GM10266 (cell line): ENCODE measurements around the gene REEP1.

ENCODE experiments used
- DNase-seq: peaks from one replicate; pipeline ENCODE4 v3.0.0; 2012; ENCODE audit errors: extremely low spot score
- TF ChIP-seq, protein P1 (sequence below): IDR thresholded peaks from 2 replicates; pipeline ENCODE4 v1.5.1; 2012; ENCODE audit warnings: mild to moderate bottlenecking, low read depth; ENCODE audit not compliant: control insufficient read depth, insufficient read depth; ENCODE audit errors: missing control alignments

The REEP1 gene

DNA sequence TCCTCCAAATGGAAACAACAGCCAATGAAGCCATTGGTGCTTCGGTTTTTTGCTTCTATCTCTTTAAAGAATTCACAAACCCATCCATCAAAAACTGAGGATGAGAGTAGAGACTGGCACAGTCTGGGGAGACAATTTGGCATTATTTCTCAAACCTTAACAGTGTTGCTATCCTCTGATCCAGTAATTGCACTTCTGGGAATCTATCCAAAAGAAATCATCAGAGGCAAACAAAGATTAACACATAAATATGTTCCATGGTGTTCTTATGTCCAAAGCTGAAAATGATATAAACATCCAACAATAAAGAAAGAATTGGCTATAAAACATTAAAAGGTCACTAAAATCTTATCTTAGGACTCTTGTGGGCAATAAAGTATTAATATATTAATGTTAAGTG is 35.1 kb downstream of the REEP1 start:
- TF ChIP-seq, protein P1, sequence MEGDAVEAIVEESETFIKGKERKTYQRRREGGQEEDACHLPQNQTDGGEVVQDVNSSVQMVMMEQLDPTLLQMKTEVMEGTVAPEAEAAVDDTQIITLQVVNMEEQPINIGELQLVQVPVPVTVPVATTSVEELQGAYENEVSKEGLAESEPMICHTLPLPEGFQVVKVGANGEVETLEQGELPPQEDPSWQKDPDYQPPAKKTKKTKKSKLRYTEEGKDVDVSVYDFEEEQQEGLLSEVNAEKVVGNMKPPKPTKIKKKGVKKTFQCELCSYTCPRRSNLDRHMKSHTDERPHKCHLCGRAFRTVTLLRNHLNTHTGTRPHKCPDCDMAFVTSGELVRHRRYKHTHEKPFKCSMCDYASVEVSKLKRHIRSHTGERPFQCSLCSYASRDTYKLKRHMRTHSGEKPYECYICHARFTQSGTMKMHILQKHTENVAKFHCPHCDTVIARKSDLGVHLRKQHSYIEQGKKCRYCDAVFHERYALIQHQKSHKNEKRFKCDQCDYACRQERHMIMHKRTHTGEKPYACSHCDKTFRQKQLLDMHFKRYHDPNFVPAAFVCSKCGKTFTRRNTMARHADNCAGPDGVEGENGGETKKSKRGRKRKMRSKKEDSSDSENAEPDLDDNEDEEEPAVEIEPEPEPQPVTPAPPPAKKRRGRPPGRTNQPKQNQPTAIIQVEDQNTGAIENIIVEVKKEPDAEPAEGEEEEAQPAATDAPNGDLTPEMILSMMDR = no peak
- DNase-seq = no peak

DNA sequence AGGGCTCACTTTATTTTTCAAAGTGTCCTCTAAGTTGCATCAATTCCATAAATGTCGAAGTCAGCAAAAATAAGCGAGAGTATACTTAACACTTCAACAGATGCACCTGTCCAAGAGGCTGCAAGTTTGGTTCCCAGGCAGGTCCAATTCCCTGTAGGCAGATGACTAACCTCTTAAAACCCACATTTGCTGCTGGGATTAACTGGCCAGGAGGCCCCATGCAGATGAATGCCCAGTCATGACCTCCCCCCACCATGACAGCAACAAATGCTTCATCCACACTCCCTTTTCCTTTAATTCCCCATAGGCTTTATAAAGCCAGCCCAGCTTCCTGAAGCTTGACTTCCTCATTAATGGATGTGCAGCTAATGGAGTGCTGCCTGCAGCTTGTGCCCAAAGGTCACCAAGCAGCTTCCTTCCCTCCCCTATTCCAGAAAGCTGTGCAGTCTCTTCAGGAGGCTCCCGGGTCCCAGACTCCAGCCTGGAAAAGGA is 35.7 kb downstream of the REEP1 start:
- DNase-seq = no peak
- TF ChIP-seq, protein P1 = no peak

DNA sequence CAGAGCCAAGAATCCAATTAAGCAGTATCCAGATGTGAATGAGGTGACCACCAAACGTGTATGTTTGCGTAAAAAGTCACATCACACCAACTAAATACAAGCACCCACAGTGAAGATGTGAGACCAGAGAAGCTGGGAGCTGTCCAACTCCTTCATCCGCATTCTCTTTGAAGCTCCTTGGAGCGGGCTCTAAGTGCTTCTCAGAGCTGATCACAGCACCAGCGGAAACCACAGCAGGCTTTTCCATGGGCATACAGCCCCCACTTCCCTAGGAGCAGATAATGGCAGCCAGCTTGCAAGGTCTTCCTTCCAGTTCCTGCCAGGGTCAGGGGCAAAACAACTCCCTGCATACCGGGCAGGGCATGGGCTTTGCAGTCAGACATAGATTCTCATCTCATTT is 36.4 kb downstream of the REEP1 start:
- TF ChIP-seq, protein P1 = no peak
- no peak for DNase-seq

DNA sequence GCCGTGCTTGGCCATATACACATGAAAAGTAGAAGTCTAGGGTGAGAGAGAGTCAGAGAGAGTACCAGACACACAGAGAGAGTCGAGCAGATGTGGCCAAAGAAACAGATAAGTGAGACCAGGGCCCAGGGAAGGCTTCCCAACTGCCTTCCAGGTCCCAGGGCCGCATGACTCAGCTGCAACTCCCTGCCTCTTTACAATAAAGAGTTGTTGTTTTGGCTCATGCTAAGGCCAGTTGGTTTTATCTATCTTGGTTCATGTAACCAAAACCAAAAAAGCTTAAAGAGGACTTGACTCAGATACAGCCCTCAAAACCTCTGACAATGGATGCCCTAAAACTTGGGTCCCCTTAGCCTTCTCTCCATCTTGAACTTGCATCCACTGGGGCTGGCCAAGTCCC is 36.9 kb downstream of the REEP1 start:
- TF ChIP-seq, protein P1 = no peak
- no peak for DNase-seq

DNA sequence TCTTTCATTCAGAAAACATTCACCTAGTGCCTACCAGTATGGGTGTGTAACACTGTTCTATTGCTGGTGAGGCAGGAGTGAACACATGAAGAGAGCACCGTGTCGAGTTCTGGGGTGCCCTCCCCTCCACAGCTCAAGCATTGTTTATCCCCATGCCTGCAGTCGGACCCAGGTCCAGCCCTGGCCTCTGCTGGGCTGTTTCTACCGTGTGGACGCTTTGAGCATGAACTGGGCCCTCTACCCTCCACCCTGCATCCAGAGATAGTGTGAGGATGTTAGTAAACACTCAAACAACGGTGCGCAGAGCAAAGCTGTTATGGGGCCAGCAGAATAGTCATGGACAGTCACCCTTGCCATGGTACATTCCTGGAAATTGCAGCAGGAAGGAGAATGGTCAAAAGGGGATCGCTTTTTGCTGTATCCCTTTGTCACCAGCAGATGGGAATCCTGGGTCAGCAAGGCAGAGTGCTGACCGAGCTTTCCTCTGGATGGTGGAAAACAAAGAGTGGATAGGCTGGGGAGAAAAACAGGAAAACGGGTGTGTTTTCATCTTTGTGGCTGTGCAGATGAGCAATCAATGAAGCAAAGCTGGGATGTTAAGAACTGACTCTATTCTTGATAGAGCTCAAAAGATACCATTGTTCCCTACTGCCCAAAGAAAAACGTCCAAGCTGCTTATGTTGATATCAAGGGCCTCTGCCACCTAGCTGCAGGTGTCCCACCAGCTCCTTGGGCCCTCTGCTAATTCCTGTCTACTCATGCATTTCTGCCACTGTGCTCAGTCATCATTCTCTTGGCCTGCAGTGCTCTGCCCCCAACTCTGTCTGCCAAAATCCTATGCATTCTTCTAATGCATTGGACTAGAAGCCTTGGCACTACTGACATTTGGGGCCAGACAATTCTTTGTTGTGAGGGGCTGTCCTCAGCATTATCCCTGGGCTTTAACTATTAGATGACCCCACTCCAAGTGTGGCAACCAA is 38.7 kb downstream of the REEP1 start:
- DNase-seq = no peak
- TF ChIP-seq, protein P1 = no peak

DNA sequence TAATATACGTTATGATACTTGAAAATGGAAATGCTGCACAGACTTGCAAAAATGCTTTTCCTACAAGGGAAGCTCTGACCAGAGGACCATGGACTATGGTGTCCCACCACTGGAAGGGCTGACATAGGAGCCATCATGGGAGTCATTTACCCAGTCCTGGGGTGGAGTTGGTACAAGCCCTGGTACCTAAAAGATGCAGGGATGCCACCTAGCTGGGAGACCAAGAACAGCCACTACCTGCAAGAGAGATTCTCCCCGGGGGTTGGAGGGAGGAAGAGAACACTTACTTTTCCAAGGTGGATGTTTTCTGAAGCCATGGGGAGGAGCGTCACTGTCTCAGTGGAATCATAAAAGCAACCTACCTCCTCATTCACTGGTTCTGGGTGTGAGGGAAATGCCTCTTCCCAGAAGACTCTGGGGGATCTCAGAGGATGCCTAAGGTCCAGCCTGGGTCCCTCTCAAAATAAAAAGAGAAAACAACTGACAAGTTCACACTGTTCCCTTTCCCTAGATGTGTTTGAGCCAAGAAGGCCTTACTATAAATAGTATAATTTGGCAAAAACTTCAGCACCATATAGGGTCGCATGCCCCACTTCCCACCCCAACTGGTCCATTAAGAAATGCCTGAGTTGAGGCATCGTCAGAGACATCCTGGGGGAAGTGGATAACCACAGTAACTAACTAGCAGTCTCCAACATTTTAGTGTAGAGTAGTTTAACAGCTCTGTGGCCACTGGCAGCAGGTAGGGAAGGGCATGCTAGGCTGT is 39.9 kb downstream of the REEP1 start:
- peak; percentile 47 for DNase-seq
- TF ChIP-seq, protein P1 = peak; percentile 54
